A673 (cell line): ENCODE measurements around the gene PUS10. TPM values are rescaled to one million over a fixed set of nuclear protein-coding genes. Genes with fewer than 3 reads are reported as not detected.

Experiments
- BruUV-seq: library from RNA; stranded (reverse); fragments of 400-500 nt; replicated peaks from 2 replicates; lab custom pipeline; 2021; lab: Mats Ljungman, UMichigan
- CTCF ChIA-PET: fragments of 300-600 bp; sonication (Branson Sonifier 250); formaldehyde crosslinking; loops from one replicate; lab custom pipeline; 2022; ENCODE audit warnings: antibody characterized with exemption; lab: Charles Lee
- POLR2A ChIA-PET: fragments of 300-600 bp; sonication (Branson Sonifier 250); formaldehyde crosslinking; loops from one replicate; lab custom pipeline; 2022; ENCODE audit warnings: antibody characterized with exemption; ENCODE audit not compliant: low non-redundant PET; lab: Charles Lee
- DNase-seq: peaks from one replicate; pipeline ENCODE4 v3.0.0-alpha.2; 2015; ENCODE audit warnings: low spot score
- H3K27ac ChIP-seq: fragments of 200-600 bp; sonication (generic); 2 replicates; pipeline ENCODE4 v1.5.1; 2016; ENCODE audit warnings: mixed run types, low read depth, mild to moderate bottlenecking, mixed read lengths, antibody characterized with exemption, low read length; ENCODE audit not compliant: poor library complexity, severe bottlenecking
- H3K27me3 ChIP-seq: fragments of 200-600 bp; sonication (generic); replicated peaks from 2 replicates; pipeline ENCODE4 v1.6.1; 2017; ENCODE audit warnings: mixed run types, low read depth, mild to moderate bottlenecking, mixed read lengths, antibody characterized with exemption, low read length; ENCODE audit not compliant: insufficient read depth, poor library complexity
- H3K36me3 ChIP-seq: fragments of 200-600 bp; sonication (generic); 2 replicates; pipeline ENCODE4 v1.6.1; 2016; ENCODE audit warnings: mixed run types, mild to moderate bottlenecking, mixed read lengths, antibody characterized with exemption, low read length; ENCODE audit not compliant: insufficient read depth, poor library complexity, severe bottlenecking
- H3K4me1 ChIP-seq: fragments of 200-600 bp; sonication (generic); 2 replicates; pipeline ENCODE4 v1.6.1; 2017; ENCODE audit warnings: mixed run types, mild to moderate bottlenecking, mixed read lengths, antibody characterized with exemption, low read length; ENCODE audit not compliant: insufficient read depth, poor library complexity, severe bottlenecking
- H3K4me3 ChIP-seq: fragments of 200-600 bp; sonication (generic); 2 replicates; pipeline ENCODE4 v1.5.1; 2016; ENCODE audit warnings: low read depth, mixed run types, mild to moderate bottlenecking, mixed read lengths, low read length; ENCODE audit not compliant: poor library complexity, severe bottlenecking
- H3K9me3 ChIP-seq: fragments of 200-600 bp; sonication (generic); 2 replicates; pipeline ENCODE4 v1.6.1; 2016; ENCODE audit warnings: mixed run types, low read depth, mild to moderate bottlenecking, mixed read lengths, antibody characterized with exemption, low read length; ENCODE audit not compliant: poor library complexity, severe bottlenecking
- CTCF ChIP-seq: fragments of 300-800, 200-600 bp; sonication (generic); conservative IDR thresholded peaks from 2 replicates; pipeline ENCODE4 v1.5.1; 2017; ENCODE audit warnings: low read depth, mild to moderate bottlenecking, antibody characterized with exemption, low read length, moderate library complexity, mixed read lengths
- EZH2 ChIP-seq: fragments of 200-600 bp; sonication (generic); IDR thresholded peaks from 2 replicates; pipeline ENCODE4 v1.6.1; 2017; ENCODE audit warnings: borderline replicate concordance, low read depth, mild to moderate bottlenecking, mixed read lengths, antibody characterized with exemption, low read length; ENCODE audit not compliant: poor library complexity, severe bottlenecking
- intact Hi-C: fragments of 100-400 bp; cut with micrococcal nuclease; formaldehyde crosslinking; loops from one replicate; pipeline ENCODE4 v1.10.0; 2022; ENCODE audit not compliant: unreplicated experiment
- total RNA-seq: library from RNA; stranded (reverse); gene quantifications from 2 replicates; pipeline ENCODE4 v1.2.3, GENCODE V29; 2021

The PUS10 gene
- total RNA-seq, 1 experiment from 2014 or later = 4.2 TPM

DNA sequence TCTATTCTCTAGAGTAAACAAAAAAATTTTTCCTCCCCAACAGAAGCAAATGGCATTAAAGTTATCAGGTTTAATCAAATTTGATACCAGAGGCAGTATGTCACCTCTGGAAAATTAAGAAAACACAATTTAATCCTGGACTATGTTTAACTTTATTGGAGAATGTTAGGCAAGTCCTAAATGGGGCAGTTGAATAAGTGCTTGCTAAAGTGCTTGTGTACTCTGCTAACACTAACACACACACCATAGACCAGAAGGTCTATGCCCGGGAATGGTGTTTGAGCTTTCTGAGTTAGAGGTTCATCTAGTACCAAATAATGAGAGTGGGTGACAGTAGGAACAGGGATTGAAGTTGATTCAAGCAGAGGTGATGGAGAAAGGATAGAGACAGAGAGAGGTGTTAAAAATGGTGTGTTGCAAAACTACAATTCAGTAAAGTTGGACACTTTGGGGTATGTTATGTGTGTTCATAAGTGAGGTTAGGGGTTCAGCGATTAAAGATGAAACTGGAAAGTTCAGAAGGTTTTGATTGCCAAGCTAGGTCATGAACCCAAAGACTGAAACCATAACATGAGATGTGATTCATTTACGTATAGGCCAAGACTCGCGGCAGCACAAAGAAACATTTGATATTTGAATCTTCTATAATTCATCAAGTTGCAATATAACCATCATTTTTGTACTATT, 41.0 kb downstream of the PUS10 start:
- H3K9me3 ChIP-seq = no peaks in the 10 kb centered on the region
- no peak for DNase-seq
- intact Hi-C loops = no loop called here
- TF ChIP-seq EZH2 = no peak
- no peaks in the 10 kb centered on the region for H3K4me1 ChIP-seq
- no peak overlapping the region for H3K4me3 ChIP-seq
- no TSS peak for BruUV-seq
- no peaks in the 10 kb centered on the region for H3K36me3 ChIP-seq
- POLR2A ChIA-PET = no interaction called here
- H3K27ac ChIP-seq = no peak overlapping the region
- CTCF ChIA-PET = no interaction called here
- no peaks in the 10 kb centered on the region for H3K27me3 ChIP-seq

DNA sequence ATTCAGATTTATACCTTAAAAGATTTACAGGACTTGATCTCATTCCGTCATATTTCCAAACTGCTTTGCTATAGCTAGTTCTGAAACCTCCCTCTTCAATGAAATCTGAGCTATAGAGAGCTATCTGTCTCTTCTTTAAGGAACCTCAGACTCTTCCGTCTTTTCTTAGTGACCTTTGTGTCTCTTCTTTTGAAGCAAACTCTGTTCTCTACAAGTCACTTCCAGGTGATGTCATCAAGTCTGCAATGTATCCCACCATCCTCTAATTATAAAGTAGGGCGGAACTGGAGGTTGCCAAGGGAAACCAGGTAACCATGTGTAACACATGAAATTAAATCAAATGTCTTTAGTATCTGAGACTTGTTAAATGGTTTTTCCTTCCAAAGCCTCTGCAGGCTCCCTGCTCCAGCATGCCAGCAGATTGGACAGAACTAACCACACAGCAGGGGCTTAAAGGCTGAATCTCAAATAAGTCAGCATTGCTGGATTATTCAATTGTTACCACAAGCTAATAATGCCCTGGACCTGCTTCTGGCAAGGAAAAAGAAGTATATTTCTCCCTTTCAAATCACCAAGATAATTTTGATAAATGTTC, 41.7 kb downstream of the PUS10 start:
- Histone ChIP-seq H3K27ac (no peak overlapping the region), H3K4me3 (no peak overlapping the region), H3K4me1 (no peaks in the 10 kb centered on the region), H3K9me3 (no peaks in the 10 kb centered on the region), H3K36me3 (no peaks in the 10 kb centered on the region), H3K27me3 (no peaks in the 10 kb centered on the region)
- POLR2A ChIA-PET = no interaction called here
- TF ChIP-seq EZH2 = no peak
- no peak for TF ChIP-seq CTCF
- no peak for DNase-seq
- intact Hi-C loops = no loop called here
- CTCF ChIA-PET = no interaction called here
- no TSS peak for BruUV-seq

DNA sequence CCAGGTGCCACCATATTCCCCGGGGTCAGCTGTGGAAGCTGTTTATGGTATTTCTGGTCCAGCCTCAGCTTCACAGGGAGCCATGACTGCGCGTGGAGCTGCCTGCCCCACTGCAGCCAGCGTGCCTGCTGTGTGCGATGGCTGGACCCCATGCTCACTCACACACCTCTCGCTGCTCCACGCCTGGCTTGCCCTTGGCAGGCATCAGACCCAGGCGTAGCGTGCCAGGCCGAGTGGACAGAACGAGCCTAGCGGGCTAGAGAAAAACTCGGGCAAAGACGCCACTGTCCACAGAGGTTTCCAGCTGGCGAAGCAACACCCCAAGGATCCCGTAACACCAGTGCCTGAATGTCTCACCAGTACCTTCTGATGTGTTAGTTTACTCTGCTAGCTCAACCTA, 43.4 kb downstream of the PUS10 start:
- POLR2A ChIA-PET = no interaction called here
- BruUV-seq = no TSS peak
- CTCF ChIA-PET = no interaction called here

More for the DNA sequence above, 43.4 kb downstream of the PUS10 start:
- H3K27ac ChIP-seq = no peak overlapping the region
- H3K27me3 ChIP-seq = no peaks in the 10 kb centered on the region
- H3K9me3 ChIP-seq = no peaks in the 10 kb centered on the region
- TF ChIP-seq CTCF (no peak), EZH2 (no peak)
- DNase-seq = no peak
- no peaks in the 10 kb centered on the region for H3K36me3 ChIP-seq
- intact Hi-C loops = no loop called here
- H3K4me3 ChIP-seq = no peak overlapping the region
- no peaks in the 10 kb centered on the region for H3K4me1 ChIP-seq
